CD4-positive, alpha-beta T cell treated with Interleukin-4 for 4 hours (primary cell): Measurements from ENCODE around the gene GPR158.

Experiments used
- DNase-seq: peaks from one replicate; pipeline ENCODE4 v3.0.0-alpha.2; 2020

Gene GPR158

GRCh38 chr10:25615926-25616325 lies 441.1 kb downstream of the GPR158 start:
- no peak for DNase-seq

DNA sequence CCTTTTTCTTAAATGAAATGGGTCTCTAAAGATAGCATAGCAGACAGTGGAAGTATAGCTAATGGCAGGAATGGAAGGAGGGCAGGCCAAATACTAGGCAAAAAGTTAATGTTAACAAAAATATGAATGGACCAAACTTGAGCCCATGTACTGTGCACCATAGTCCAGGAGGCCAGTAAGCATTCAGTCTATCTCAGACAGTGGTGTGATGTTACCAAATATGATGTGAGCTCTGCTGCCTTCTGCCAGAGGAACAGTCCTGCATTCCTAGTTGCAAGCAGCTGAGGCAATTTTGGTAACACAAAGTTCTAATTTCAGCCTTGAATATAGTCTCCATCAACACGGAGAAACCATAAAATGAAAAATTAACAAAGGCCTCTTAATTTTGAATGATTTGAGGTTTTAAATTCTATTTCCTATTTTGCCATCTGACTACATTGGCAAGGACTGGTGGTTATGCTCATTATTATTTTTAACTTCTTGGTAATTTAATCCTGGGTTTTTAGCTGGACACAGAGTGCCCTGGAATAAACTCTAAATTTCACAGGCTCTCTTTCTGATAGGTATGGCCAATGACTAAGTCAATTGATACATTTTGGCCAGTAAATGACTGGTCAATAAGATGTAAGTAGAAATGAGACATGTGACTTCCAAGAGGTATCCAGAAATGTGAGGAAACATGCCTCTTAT lies 442.2 kb downstream of the GPR158 start:
- no peak for DNase-seq

GRCh38 chr10:25627606-25628005 lies 452.8 kb downstream of the GPR158 start:
- no peak for DNase-seq

DNA sequence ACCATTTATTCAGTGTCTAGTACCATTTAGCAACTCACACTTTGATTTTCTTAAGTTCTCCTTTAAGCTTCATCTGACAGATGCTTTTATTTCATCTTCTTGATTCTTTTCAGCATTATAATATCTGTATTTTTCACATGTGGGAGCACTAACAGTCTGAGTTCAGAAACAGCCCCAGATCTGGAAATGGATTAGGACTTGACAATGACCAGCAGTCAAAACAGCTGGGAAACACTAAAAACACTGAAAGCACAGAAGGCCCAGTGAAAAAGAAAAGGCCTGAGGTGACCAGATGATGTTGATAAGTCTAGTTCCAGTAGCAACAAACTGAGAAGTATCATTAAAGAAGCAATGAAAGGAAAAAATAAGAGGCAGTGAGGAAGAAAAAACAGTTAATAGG lies 454.5 kb downstream of the GPR158 start:
- no peak for DNase-seq

- DNase-seq, result no peak
Observed at GRCh38 chr10:25631471-25631870, 456.7 kb downstream of the GPR158 start.

- no peak for DNase-seq
Observed at GRCh38 chr10:25632802-25633201, 458.0 kb downstream of the GPR158 start.

DNA sequence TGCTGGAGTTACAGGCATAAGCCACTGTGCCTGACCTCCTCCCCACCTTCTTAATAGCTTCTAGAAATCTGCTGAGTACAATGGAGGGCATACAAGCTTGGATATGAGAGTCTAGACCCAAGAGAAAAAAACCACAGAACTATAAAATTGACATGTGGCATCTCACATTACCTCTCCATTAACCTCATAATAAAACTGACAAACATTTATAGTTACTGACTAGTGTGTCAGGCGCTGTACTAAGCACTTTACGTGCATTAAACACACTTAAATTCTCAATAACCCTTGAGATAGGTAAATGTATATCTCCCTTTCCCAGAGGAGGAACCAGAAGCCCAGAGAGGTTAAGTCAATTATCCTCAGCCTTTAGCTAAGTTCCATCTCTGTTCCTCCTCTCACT lies 458.7 kb downstream of the GPR158 start:
- DNase-seq, result no peak

DNA sequence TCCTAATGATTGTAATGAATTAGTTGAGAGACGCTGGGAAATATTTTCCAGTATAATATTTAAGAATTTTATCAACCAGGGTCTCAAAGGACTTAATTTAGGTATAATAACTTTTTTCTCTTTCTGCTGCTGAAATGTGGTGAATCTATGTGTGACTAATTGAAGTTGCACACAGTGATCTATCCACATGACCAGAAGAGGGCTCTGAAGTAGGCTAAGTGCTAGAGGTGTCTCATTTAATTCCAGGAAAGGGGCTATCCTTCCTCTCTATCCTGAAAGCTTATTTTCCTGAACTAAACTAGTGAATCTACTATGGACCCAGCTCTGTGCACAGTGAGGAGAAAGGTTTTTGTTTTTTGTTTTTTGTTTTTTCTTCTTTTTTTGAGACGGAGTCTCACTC lies 464.8 kb downstream of the GPR158 start:
- no peak for DNase-seq

- DNase-seq, result no peak
Observed at GRCh38 chr10:25641595-25641994, 466.8 kb downstream of the GPR158 start.

DNA sequence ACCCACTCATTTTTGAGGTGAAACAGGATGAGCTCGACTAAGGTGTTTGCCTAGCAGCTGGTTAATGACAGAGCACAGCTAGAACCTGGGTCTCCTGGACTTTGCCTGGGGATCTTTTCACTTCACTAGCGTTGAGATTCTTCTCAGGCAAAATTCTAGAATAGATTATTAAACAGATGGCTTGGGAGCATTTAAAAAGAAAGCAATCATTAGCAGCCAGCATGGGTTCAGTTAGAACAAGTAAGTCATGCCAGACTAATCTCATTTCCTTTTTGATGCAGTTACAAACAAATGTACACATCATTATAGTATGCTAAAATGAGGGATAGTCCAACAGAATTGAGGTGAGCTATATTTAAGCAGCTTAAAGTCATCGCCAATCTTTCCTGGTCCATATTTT lies 467.9 kb downstream of the GPR158 start:
- no peak for DNase-seq

- DNase-seq, result no peak
Observed at GRCh38 chr10:25646371-25646770, 471.6 kb downstream of the GPR158 start.

DNA sequence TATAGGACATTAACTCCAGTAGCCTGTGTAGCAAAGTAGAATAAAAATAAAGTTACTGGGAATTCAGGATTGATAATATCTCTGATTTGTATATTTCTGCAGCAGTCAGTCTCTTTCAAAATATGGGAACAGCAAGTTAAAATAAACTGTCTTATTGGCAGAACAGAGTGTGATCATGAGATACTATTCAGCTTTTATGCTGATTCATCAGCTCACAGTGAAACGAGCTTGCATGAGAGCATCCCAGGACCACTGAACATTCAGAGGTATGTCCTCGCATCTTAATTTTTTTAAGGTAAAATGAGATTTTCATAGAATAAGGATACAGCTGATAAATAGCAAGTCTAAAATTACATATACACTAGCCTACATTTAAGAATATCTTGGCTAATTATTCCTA lies 476.7 kb downstream of the GPR158 start:
- DNase-seq, result no peak
